GM20431 (cell line): ENCODE data around the gene RIGI.
"Not testable (repeated sequence)": the region's sequence is repeated elsewhere in the genome, so short reads cannot be mapped to it uniquely, and the experiment has no call there.

ENCODE experiments used
- in situ Hi-C: fragments of 300-500 bp; cut with MseI, MboI; formaldehyde crosslinking; loops from one replicate; pipeline ENCODE4 v1.15.0; 2020; ENCODE audit warnings: low sequenced_read_pairs; ENCODE audit not compliant: unreplicated experiment

Gene RIGI

GRCh38 chr9:32526041-32526706 lies at the start of gene RIGI:
TSS of gene RIGI (minus strand) at chr9:32526196. CDS start at chr9:32526166, 30 bp downstream.
- in situ Hi-C loops: no loop called here

GRCh38 chr9:32574858-32575257 lies 48.9 kb upstream of the RIGI start:
- in situ Hi-C loops: loop anchor here (5.0 kb wide), 1 partner anchor 193 kb away; the partner anchor contains the start of gene ACO1

GRCh38 chr9:32573821-32574220 lies 47.8 kb upstream of the RIGI start:
- in situ Hi-C loops: no loop called here

GRCh38 chr9:32572900-32573523 lies 47.0 kb upstream of the RIGI start, which contains the start of gene NDUFB6:
TSS of gene NDUFB6 (minus strand) at chr9:32573159. CDS start at chr9:32573060, 99 bp downstream.
- in situ Hi-C loops: no loop called here

GRCh38 chr9:32571969-32572899 lies 46.2 kb upstream of the RIGI start:
- in situ Hi-C loops: no loop called here

- in situ Hi-C loops: no loop called here
Measured at GRCh38 chr9:32570262-32570661, 44.3 kb upstream of the RIGI start.

- in situ Hi-C loops: no loop called here
Measured at GRCh38 chr9:32566770-32567169, 40.8 kb upstream of the RIGI start.

- in situ Hi-C loops: no loop called here
Measured at GRCh38 chr9:32565967-32566366, 40.0 kb upstream of the RIGI start.

GRCh38 chr9:32558408-32558934 lies 32.5 kb upstream of the RIGI start:
- in situ Hi-C loops: no loop called here

GRCh38 chr9:32554591-32554990 lies 28.6 kb upstream of the RIGI start:
- in situ Hi-C loops: no loop called here

- in situ Hi-C loops: no loop called here
Measured at GRCh38 chr9:32554107-32554506, 28.1 kb upstream of the RIGI start.

GRCh38 chr9:32552172-32552872 lies 26.3 kb upstream of the RIGI start, which contains the start of the genes SMIM27 and TOPORS:
TSS of gene SMIM27 (plus strand) at chr9:32552327. CDS start at chr9:32552435, 108 bp downstream.
TSS of gene TOPORS (minus strand) at chr9:32552586. CDS start at chr9:32552436, 150 bp downstream.
- in situ Hi-C loops: no loop called here

GRCh38 chr9:32551276-32552051 lies 25.5 kb upstream of the RIGI start:
- in situ Hi-C loops: no loop called here

- in situ Hi-C loops: no loop called here
Measured at GRCh38 chr9:32550562-32551275, 24.7 kb upstream of the RIGI start.

GRCh38 chr9:32550150-32550561 lies 24.2 kb upstream of the RIGI start:
- in situ Hi-C loops: no loop called here

- in situ Hi-C loops: not testable (repeated sequence)
Measured at GRCh38 chr9:32548213-32548612, 22.2 kb upstream of the RIGI start.

- in situ Hi-C loops: no loop called here
Measured at GRCh38 chr9:32545884-32546283, 19.9 kb upstream of the RIGI start.

GRCh38 chr9:32543047-32543446 lies 17.1 kb upstream of the RIGI start:
- in situ Hi-C loops: no loop called here
